Kidney glomerular epithelial cell (primary cell): ENCODE measurements around the gene ULK1.
"Not testable (repeated sequence)": the region's sequence is repeated elsewhere in the genome, so short reads cannot be mapped to it uniquely, and the experiment has no call there.

ENCODE experiments used
- DNase-seq: peaks from one replicate; lab custom pipeline; 2025; lab: John Stamatoyannopoulos, UW

ULK1 gene

GRCh38 chr12:131943389-131943788, 49.0 kb downstream of the ULK1 start:
- no peak for DNase-seq

- DNase-seq = no peak
These were observed 49.5 kb downstream of the ULK1 start for GRCh38 chr12:131943876-131944275.

GRCh38 chr12:131944601-131945251, 50.3 kb downstream of the ULK1 start:
- no peak for DNase-seq

- no peak for DNase-seq
These were observed 52.3 kb downstream of the ULK1 start for GRCh38 chr12:131946757-131947156.

DNA sequence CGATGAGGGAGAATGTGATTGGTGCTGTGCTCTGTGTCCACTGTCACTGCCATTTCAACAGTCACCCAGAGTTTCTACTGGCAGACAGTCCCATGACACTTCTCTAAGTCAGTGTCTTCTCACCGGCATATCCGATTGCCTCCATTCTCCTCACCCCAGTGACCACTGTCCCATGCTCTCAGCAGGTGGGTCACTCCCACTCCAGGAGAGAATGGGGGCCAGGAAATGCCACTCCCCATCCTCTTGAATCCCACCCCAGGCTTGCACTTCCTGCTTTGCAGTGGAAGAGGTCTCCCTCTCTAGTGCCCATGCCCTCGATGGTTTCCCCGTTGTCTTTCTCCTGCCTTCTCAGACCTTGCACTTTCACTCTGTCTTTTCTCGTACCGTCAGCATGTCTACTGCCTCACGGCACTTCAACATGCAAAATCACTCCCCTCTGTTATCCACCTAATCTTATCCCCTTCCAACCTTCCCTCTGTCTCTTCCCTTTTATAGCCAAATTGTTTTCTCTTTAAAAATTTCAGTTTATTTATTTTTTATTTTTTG, 53.1 kb downstream of the ULK1 start:
- DNase-seq = no peak

- DNase-seq = no peak
These were observed 53.8 kb downstream of the ULK1 start for GRCh38 chr12:131948166-131948712.

DNA sequence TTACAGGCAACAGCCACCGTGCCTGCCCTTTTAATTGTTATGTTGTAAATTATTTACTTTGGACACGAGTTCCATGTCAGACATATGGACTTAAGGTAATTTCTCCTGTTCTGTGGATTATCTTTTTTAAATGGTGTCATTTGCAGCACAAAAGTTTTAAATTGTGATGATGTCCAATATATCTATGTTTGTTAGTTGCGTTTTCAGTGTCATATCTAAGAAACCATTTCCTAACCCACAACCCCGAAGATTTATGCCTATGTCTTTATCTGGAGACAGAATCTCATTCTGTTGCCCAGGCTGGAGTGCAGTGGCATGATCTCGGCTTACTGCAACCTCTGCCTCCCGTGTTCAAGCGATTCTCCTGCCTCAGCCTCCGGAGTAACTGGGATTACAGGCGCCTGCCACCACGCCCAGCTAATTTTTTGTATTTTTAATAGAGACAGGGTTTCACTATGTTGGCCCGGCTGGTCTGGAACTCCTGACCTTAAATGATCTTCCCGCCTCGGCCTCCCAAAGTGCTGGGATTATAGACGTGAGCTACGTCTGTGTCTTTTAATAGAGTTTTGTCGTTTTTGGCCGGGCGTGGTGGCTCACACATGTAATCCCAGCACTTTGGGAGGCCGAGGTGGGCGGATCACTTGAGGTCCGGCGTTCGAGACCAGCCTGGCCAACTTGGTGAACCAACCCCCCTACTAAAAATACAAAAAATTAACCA, 54.5 kb downstream of the ULK1 start:
- not testable (repeated sequence) for DNase-seq

DNA sequence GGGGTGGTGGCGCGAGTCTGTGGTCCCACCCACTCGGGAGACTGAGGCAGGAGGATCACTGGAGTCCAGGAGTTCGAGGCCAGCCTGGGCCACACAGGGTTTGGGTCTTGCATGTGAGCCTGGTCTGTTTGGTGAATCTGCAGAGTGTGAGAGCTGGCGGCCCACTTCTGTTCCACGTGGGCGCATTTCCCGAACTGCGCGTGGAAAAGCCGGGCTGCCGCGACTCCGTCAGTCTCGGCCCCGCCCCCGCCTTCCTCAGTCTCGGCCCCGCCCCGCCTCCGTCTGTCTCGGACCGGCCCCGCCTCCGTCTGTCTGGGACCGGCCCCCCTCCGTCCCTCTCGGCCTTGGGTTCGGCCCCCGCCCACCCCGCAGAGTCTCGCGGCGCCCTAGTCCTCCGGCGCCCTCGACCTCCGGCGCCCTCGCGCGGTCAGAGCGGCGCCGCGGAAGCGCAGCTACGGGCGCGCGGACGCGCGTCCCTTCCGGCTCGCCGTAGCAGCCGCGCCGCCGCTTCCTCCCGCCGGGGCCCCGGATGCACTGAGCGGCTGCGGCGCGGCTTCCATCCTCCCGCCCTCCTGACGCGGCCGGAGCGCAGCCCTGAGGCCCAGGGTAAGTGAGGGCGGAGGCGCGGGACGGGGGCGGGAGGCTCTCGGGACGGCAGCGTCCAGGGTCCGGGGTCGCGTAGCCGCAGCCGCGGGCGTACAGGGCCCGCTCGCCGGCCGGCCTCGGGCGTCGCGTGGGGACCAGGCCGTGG, 55.2 kb downstream of the ULK1 start, which contains the start of gene EP400:
Gene EP400, plus strand, starts transcription at position 512 of the 751 bp plus-strand sequence. CDS start 10,678 bp downstream, outside the sequence.
- peak; percentile 89 for DNase-seq

GRCh38 chr12:131950182-131950913, 55.9 kb downstream of the ULK1 start:
- no peak for DNase-seq

GRCh38 chr12:131953810-131954209, 59.4 kb downstream of the ULK1 start:
- not testable (repeated sequence) for DNase-seq

DNA sequence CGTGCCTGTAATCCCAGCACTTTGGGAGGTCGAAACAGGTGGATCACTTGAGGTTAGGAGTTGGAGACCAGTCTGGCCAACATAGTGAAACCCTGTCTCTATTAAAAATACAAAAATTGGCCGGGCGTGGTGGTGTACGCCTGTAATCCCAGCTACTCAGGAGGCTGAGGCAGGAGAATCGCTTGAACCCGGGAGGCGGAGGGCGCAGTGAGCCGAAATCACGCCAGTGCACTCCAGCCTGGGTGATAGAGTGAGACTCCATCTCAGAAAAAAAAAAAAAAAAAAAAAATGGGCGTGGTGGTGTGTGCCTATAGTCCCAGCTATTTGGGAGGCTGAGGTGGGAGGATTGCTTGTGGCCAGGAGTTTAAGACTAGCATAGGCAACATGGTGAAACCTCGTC, 60.0 kb downstream of the ULK1 start:
- not testable (repeated sequence) for DNase-seq

GRCh38 chr12:131959116-131959515, 64.7 kb downstream of the ULK1 start:
- DNase-seq = no peak

- no peak for DNase-seq
These were observed 65.5 kb downstream of the ULK1 start for GRCh38 chr12:131959641-131960589.

DNA sequence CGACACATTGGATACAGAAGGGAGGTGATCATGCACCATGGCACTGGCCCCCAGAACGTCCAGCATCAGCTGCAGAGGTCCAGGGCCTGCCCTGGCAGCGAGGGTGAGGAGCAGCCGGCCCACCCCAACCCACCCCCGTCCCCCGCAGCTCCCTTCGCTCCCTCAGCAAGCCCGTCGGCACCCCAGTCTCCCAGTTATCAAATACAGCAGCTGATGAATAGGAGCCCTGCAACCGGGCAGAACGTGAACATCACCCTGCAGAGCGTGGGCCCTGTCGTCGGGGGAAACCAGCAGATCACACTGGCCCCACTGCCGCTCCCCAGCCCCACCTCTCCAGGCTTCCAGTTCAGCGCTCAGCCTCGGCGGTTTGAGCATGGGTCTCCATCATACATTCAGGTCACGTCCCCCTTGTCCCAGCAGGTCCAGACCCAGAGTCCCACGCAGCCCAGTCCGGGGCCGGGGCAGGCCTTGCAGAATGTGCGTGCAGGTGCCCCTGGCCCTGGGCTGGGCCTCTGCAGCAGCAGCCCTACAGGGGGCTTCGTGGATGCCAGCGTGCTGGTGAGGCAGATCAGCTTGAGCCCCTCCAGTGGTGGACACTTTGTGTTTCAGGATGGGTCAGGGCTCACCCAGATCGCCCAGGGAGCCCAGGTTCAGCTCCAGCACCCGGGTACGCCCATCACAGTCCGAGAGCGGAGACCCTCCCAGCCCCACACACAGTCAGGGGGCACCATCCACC, 66.3 kb downstream of the ULK1 start:
- DNase-seq = not testable (repeated sequence)

- not testable (repeated sequence) for DNase-seq
These were observed 66.9 kb downstream of the ULK1 start for GRCh38 chr12:131961328-131961727.

- no peak for DNase-seq
These were observed 67.6 kb downstream of the ULK1 start for GRCh38 chr12:131962069-131962468.

DNA sequence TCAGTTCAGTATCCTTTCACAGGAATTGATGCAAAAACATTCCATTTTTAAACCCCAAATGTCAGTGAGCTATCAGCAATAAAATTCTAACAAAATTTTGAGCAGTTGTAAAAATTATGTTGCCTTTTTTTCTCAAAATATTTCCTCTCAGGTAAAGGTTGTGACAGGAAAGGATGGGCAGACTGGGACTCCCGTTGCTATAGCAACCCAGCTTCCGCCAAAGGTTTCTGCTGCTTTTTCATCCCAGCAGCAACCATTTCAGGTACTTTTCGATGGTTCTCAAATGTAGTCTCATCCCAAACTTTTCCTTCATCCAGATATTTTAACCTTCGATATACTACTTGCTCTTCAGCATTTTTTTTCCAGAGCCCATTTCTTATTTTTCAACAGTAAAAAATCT, 69.0 kb downstream of the ULK1 start:
- DNase-seq = no peak

DNA sequence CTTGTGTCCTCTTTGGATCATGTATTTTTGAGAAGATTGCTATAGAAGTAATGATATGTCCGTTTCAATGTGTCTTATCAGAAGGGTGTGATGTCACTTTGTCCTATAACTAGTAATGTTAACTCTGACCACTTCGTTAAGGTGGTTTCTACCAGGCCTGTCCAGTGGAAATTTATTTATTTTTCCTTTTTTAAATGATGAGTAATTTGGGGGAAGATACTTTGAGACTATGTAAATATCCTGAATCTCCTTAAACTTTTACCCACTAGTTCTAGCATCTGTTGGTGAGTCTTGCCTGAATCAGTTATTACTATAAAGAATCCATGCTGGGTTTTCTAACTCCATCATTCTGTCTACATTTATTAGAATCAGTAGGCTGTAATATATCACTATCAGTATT, 70.7 kb downstream of the ULK1 start:
- DNase-seq = no peak

- no peak for DNase-seq
These were observed 76.8 kb downstream of the ULK1 start for GRCh38 chr12:131971226-131971625.
